IMR-90 (cell line): Measurements from ENCODE around the gene TYMS. TPM values are rescaled to one million over a fixed set of nuclear protein-coding genes. Genes with fewer than 3 reads are reported as not detected.

Experiments
- ATAC-seq: fragments of 200-7000 bp; cut with Tn5 transposase; 2 replicates; pipeline ENCODE4 v1.9.1; 2020; ENCODE audit warnings: low read depth, mild to moderate bottlenecking, moderate library complexity
- BruUV-seq: library from RNA; stranded (reverse); fragments of 400-500 nt; replicated peaks from 2 replicates; lab custom pipeline; 2021; lab: Mats Ljungman, UMichigan
- CTCF ChIA-PET: fragments of 300-600 bp; formaldehyde crosslinking; extraction: SDS; loops from one replicate; lab custom pipeline; 2021; ENCODE audit warnings: antibody characterized with exemption; lab: Yijun Ruan, JAX
- POLR2A ChIA-PET: fragments of 300-600 bp; sonication (Branson Sonifier 250); formaldehyde crosslinking; loops from one replicate; lab custom pipeline; 2022; ENCODE audit warnings: antibody characterized with exemption; ENCODE audit not compliant: unreplicated experiment; lab: Charles Lee
- DNase-seq: peaks from one replicate; pipeline ENCODE4 v3.0.0; 2013
- H2AFZ ChIP-seq: replicated peaks from 2 replicates; pipeline ENCODE3; 2013; ENCODE audit warnings: low read length, mild to moderate bottlenecking; ENCODE audit not compliant: poor library complexity
- H2AK5ac ChIP-seq: 2 replicates; pipeline ENCODE4 v1.6.1; 2013; ENCODE audit warnings: low read depth, low read length, inconsistent platforms
- H2AK9ac ChIP-seq: replicated peaks from 2 replicates; pipeline ENCODE3; 2013; ENCODE audit warnings: mild to moderate bottlenecking, low read depth, low read length, moderate library complexity; ENCODE audit not compliant: poor library complexity
- H2BK120ac ChIP-seq: 2 replicates; pipeline ENCODE4 v1.6.1; 2013; ENCODE audit warnings: low read depth, low read length, inconsistent platforms
- H2BK15ac ChIP-seq: 3 replicates; pipeline ENCODE4 v1.6.1; 2013; ENCODE audit warnings: low read depth, low read length, inconsistent platforms
- H2BK20ac ChIP-seq: 2 replicates; pipeline ENCODE4 v1.6.1; 2013; ENCODE audit warnings: low read depth, mild to moderate bottlenecking, inconsistent platforms, low read length, moderate library complexity
- H2BK5ac ChIP-seq: 2 replicates; pipeline ENCODE4 v1.6.1; 2013; ENCODE audit warnings: mild to moderate bottlenecking, low read depth, low read length, inconsistent platforms; ENCODE audit not compliant: poor library complexity, severe bottlenecking
- H3K14ac ChIP-seq: replicated peaks from 2 replicates; pipeline ENCODE4 v1.6.1; 2013; ENCODE audit warnings: low read depth, low read length, inconsistent platforms
- H3K18ac ChIP-seq: 2 replicates; pipeline ENCODE4 v1.6.1; 2013; ENCODE audit warnings: low read depth, low read length, control low read depth
- H3K23ac ChIP-seq: 2 replicates; pipeline ENCODE4 v1.6.1; 2013; ENCODE audit warnings: low read depth, low read length, inconsistent platforms
- H3K27ac ChIP-seq: 2 replicates; pipeline ENCODE4 v1.5.1; 2013; ENCODE audit warnings: mild to moderate bottlenecking, control low read depth, low read length; ENCODE audit not compliant: insufficient read depth
- H3K27me3 ChIP-seq: 2 replicates; pipeline ENCODE4 v1.6.1; 2013; ENCODE audit warnings: low read length; ENCODE audit not compliant: control insufficient read depth, insufficient read depth
- H3K36me3 ChIP-seq: 2 replicates; pipeline ENCODE4 v1.6.1; 2013; ENCODE audit warnings: low read length, mixed read lengths; ENCODE audit not compliant: control insufficient read depth, insufficient read depth
- H3K4ac ChIP-seq: 2 replicates; pipeline ENCODE4 v1.6.1; 2013; ENCODE audit warnings: low read depth, low read length, inconsistent platforms
- H3K4me1 ChIP-seq: 2 replicates; pipeline ENCODE4 v1.6.1; 2013; ENCODE audit warnings: low read length, mixed read lengths; ENCODE audit not compliant: control insufficient read depth, insufficient read depth
- H3K4me2 ChIP-seq: 2 replicates; pipeline ENCODE4 v1.6.1; 2013; ENCODE audit warnings: low read depth, mild to moderate bottlenecking, control low read depth, low read length, moderate library complexity
- H3K4me3 ChIP-seq: 2 replicates; pipeline ENCODE4 v1.5.1; 2013; ENCODE audit warnings: low read depth, mild to moderate bottlenecking, control low read depth, low read length, moderate library complexity; ENCODE audit not compliant: insufficient read depth
- H3K56ac ChIP-seq: 2 replicates; pipeline ENCODE4 v1.6.1; 2013; ENCODE audit warnings: low read length, inconsistent platforms; ENCODE audit not compliant: insufficient read depth; ENCODE audit errors: extremely low read depth
- H3K79me1 ChIP-seq, 2 experiments: 2 replicates each; pipeline ENCODE4 v1.6.1; 2013; ENCODE audit warnings: low read length in 2 of 2, inconsistent platforms in 1 of 2, low read depth in 1 of 2
- H3K9ac ChIP-seq: 2 replicates; pipeline ENCODE4 v1.6.1; 2013; ENCODE audit warnings: low read depth, low read length, control low read depth
- H3K9me1 ChIP-seq: 2 replicates; pipeline ENCODE4 v1.6.1; 2013; ENCODE audit warnings: low read length, inconsistent platforms; ENCODE audit not compliant: insufficient read depth
- H3K9me3 ChIP-seq: 2 replicates; pipeline ENCODE4 v1.6.1; 2013; ENCODE audit warnings: low read length; ENCODE audit not compliant: control insufficient read depth, insufficient read depth
- H4K20me1 ChIP-seq: 2 replicates; pipeline ENCODE4 v1.6.1; 2013; ENCODE audit warnings: low read length, inconsistent platforms; ENCODE audit not compliant: insufficient read depth
- H4K5ac ChIP-seq: 2 replicates; pipeline ENCODE4 v1.6.1; 2013; ENCODE audit warnings: mild to moderate bottlenecking, low read depth, low read length, control low read depth
- H4K8ac ChIP-seq, 2 experiments: 2 replicates each; pipeline ENCODE4 v1.6.1; 2013; ENCODE audit warnings: low read depth in 2 of 2, low read length in 2 of 2, control low read depth in 1 of 2, inconsistent platforms in 1 of 2
- H4K91ac ChIP-seq: 2 replicates; pipeline ENCODE4 v1.6.1; 2013; ENCODE audit warnings: low read depth, low read length, inconsistent platforms; ENCODE audit not compliant: insufficient read depth
- MXI1 ChIP-seq: IDR thresholded peaks from 2 replicates; pipeline ENCODE4 v1.6.1; 2012; ENCODE audit warnings: low read depth, mild to moderate bottlenecking, low read length, moderate library complexity, borderline replicate concordance
- RAD21 ChIP-seq: IDR thresholded peaks from 2 replicates; pipeline ENCODE4 v1.6.1; 2012; ENCODE audit warnings: low read length, improper control_type of control experiment
- SMC3 ChIP-seq: fragments of 150-350 bp; IDR thresholded peaks from 2 replicates; pipeline ENCODE4 v1.6.1; 2016; ENCODE audit warnings: low read depth, mild to moderate bottlenecking, antibody characterized with exemption, low read length, moderate library complexity
- WGBS, 2 experiments: methylation state at CpG; one replicate each; pipeline versions ENCODE4 v1.1.5 to v1.1.7; 2013; ENCODE audit warnings: missing lambda C conversion rate in 2 of 2; ENCODE audit not compliant: insufficient read length in 1 of 2; ENCODE audit errors: extremely low coverage in 2 of 2; 5-methylcytosine and 5-hydroxymethylcytosine counted together
- dilution Hi-C: fragments of 300-500 bp; cut with HindIII; formaldehyde crosslinking; loops from one replicate; pipeline ENCODE4 v1.14.3; 2018; ENCODE audit warnings: low sequenced_read_pairs; ENCODE audit not compliant: unreplicated experiment
- in situ Hi-C: fragments of 300-500 bp; cut with MboI; formaldehyde crosslinking; loops from 3 replicates; pipeline ENCODE4 v1.14.3; 2019; ENCODE audit warnings: low sequenced_read_pairs, inconsistent platforms, mixed read lengths
- intact Hi-C: fragments of 100-400 bp; cut with micrococcal nuclease; formaldehyde crosslinking; loops from 2 replicates; pipeline ENCODE4 v1.10.0; 2022
- polyA plus RNA-seq, 3 experiments: library from polyadenylated mRNA; depleted of rRNA; stranded (reverse); fragments of >200 nt; gene quantifications; 2 replicates each; pipeline ENCODE4 v1.2.3, GENCODE V29; 2012; ENCODE audit warnings: low replicate concordance in 1 of 3
- total RNA-seq: library from RNA; depleted of rRNA; stranded (reverse); fragments of >200 nt; gene quantifications from 2 replicates; pipeline ENCODE4 v1.2.3, GENCODE V29; 2012
- TF ChIP-seq, protein P1 (sequence below): conservative IDR thresholded peaks from 2 replicates; pipeline ENCODE4 v1.5.1; 2012; ENCODE audit warnings: mild to moderate bottlenecking, low read depth, low read length, improper control_type of control experiment

TYMS gene
- total and polyA plus RNA-seq, 2 of the 4 experiments (the other 2 are of a cell fraction): 28.3 to 92.2 TPM

DNA sequence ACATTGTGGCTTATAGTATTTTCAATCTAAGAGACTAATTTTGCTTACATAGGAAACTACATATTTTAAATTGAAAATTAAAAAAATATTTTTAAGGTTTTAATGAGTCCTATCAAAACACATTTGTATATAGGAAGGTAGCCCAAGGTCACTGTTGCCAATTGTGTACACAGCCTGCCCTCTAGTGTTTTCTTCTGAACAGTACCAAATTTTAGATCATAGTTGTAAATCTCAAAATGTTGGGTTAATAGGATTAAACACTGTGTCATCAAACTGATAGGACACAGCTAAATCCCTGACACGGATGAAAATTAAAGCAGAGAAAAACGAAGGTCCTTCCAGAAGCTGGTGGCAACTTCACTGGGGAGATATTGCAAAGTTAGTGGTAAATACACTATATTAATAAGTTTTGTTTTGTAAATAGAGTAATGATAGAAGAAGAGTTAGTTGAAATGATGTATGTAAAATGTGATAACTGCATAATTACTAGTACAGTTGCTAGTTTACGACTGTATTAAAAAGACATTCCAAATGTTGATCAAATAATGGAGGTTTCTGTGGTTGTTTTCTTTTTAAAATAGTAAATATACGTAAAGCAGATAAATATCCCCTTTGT is 41.0 kb upstream of the TYMS start:
- Histone ChIP-seq H2AFZ (no peak overlapping the region), H3K27me3 (peaks cover 29% of the 10 kb centered on the region), H3K9me3 (no peaks in the 10 kb centered on the region), H3K23ac (no peak overlapping the region), H4K20me1 (no peaks in the 10 kb centered on the region), H2BK15ac (no peak overlapping the region), H3K9me1 (no peaks in the 10 kb centered on the region), H3K27ac (no peak overlapping the region), H2AK5ac (no peak overlapping the region), H2AK9ac (no peak overlapping the region), H2BK120ac (no peak overlapping the region), H3K18ac (no peak overlapping the region), H3K36me3 (no peaks in the 10 kb centered on the region), H3K79me1 (no peaks in the 10 kb centered on the region), H3K4me2 (no peak overlapping the region), H3K56ac (no peak overlapping the region), H3K4me1 (no peaks in the 10 kb centered on the region), H4K8ac (no peak overlapping the region), H3K4me3 (no peak overlapping the region), H3K9ac (no peak overlapping the region), H4K5ac (no peak overlapping the region), H3K14ac (no peak overlapping the region), H4K91ac (no peak overlapping the region), H3K4ac (no peak overlapping the region), H2BK5ac (no peak overlapping the region), H2BK20ac (no peak overlapping the region)
- no CpG with 5 or more reads among the region's 4 CpGs for WGBS, 2 experiments
- intact Hi-C loops: loop anchor here (1.0 to 10.0 kb wide), 6 partner anchors 114 to 349 kb away; partner anchors contain the start of genes COLEC12 and THOC1
- POLR2A ChIA-PET: no interaction called here
- BruUV-seq: no TSS peak
- DNase-seq: peak; percentile 58
- dilution Hi-C loops: no loop called here
- CTCF ChIA-PET: interaction anchor here (0.6 to 1.5 kb wide), 3 partner anchors 9 to 327 kb away, joined by 3 to 5 read pairs (median 3); no protein-coding TSS in a partner anchor
- in situ Hi-C loops: no loop called here
- ATAC-seq: peak; percentile 64; the same call in 1 of the 2 replicates
- no peak for TF ChIP-seq MXI1
- TF ChIP-seq RAD21: peak; percentile 91
- peak; percentile 94 for TF ChIP-seq SMC3
- TF ChIP-seq, protein P1, sequence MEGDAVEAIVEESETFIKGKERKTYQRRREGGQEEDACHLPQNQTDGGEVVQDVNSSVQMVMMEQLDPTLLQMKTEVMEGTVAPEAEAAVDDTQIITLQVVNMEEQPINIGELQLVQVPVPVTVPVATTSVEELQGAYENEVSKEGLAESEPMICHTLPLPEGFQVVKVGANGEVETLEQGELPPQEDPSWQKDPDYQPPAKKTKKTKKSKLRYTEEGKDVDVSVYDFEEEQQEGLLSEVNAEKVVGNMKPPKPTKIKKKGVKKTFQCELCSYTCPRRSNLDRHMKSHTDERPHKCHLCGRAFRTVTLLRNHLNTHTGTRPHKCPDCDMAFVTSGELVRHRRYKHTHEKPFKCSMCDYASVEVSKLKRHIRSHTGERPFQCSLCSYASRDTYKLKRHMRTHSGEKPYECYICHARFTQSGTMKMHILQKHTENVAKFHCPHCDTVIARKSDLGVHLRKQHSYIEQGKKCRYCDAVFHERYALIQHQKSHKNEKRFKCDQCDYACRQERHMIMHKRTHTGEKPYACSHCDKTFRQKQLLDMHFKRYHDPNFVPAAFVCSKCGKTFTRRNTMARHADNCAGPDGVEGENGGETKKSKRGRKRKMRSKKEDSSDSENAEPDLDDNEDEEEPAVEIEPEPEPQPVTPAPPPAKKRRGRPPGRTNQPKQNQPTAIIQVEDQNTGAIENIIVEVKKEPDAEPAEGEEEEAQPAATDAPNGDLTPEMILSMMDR: peak; percentile 85
